Stomach (tissue), 9 donors: ENCODE measurements around the gene IL2RA. TPM values are rescaled to one million over a fixed set of nuclear protein-coding genes. Genes with fewer than 3 reads are reported as not detected.
"Not testable (repeated sequence)": the region's sequence is repeated elsewhere in the genome, so short reads cannot be mapped to it uniquely, and the experiment has no call there.

Source experiments
- DNase-seq, 2 donors: peaks; one replicate each; pipeline versions ENCODE4 v3.0.0 to v3.0.0-alpha.2; 2013 to 2019
- H3K27ac ChIP-seq, 5 donors: fragments of 200-600 bp in 4 of 5; sonication (generic) in 4 of 5; one replicate each; pipeline ENCODE4 v1.5.1; 2013 to 2019; ENCODE audit warnings: mild to moderate bottlenecking in 1 of 5, moderate library complexity in 1 of 5
- H3K27me3 ChIP-seq, 3 donors: fragments of 200-600 bp; sonication (generic); one replicate each; pipeline ENCODE4 v1.5.1; 2017 to 2019; ENCODE audit warnings: mixed run types in 1 of 3
- H3K36me3 ChIP-seq, 4 donors: fragments of 200-600 bp; sonication (generic); 1 replicate in 3 of 4; 2 replicates in 1 of 4; pipeline ENCODE4 v1.5.1; 2016 to 2019
- H3K4me1 ChIP-seq, 4 donors: fragments of 200-600 bp; sonication (generic); one replicate each; pipeline ENCODE4 v1.5.1; 2016 to 2019
- H3K4me3 ChIP-seq, 4 donors: fragments of 200-600 bp; sonication (generic) in 3 of 4; one replicate each; pipeline ENCODE4 v1.5.1; 2016 to 2019; ENCODE audit warnings: mild to moderate bottlenecking in 1 of 4
- H3K9me3 ChIP-seq, 4 donors: fragments of 200-600 bp; sonication (generic); one replicate each; pipeline ENCODE4 v1.5.1; 2016 to 2019
- CTCF ChIP-seq, 7 experiments: fragments of 450-650 bp in 4 of 7; fragments of 200-600 bp in 3 of 7; sonication (generic) in 3 of 7; IDR thresholded peaks; one replicate each; pipeline ENCODE4 v1.5.1; 2016 to 2019; ENCODE audit warnings: antibody characterized with exemption in 7 of 7, control low read depth in 2 of 7, mild to moderate bottlenecking in 1 of 7
- EP300 ChIP-seq: sonication (generic); formaldehyde crosslinking; IDR thresholded peaks from one replicate; pipeline ENCODE4 v1.6.1; 2017; ENCODE audit warnings: antibody characterized with exemption
- POLR2A ChIP-seq, 4 donors: fragments of 450-650 bp; IDR thresholded peaks; one replicate each; pipeline ENCODE4 v1.6.1; 2016; ENCODE audit warnings: antibody characterized with exemption in 4 of 4, control low read depth in 2 of 4, mild to moderate bottlenecking in 1 of 4, moderate library complexity in 1 of 4
- POLR2AphosphoS5 ChIP-seq, 3 donors: sonication (generic); formaldehyde crosslinking; IDR thresholded peaks; one replicate each; pipeline ENCODE4 v1.6.1; 2016; ENCODE audit warnings: antibody characterized with exemption in 3 of 3
- WGBS, 5 donors: extraction: QIAGEN DNeasy Blood & Tissue Kit in 3 of 5; methylation state at CpG; one replicate each; pipeline versions ENCODE4 v1.1.5 to v1.1.7; 2013 to 2018; 5-methylcytosine and 5-hydroxymethylcytosine counted together
- intact Hi-C: fragments of 100-400 bp; cut with DNase I; formaldehyde crosslinking; loops from one replicate; pipeline ENCODE4 v1.15.1; 2023; ENCODE audit warnings: low total_unique reads
- polyA plus RNA-seq, 3 donors: library from polyadenylated mRNA; stranded (reverse); fragments of 200-250 nt; gene quantifications; one replicate each; pipeline ENCODE4 v1.2.3, GENCODE V29; 2013
- small RNA-seq, 4 donors: library from RNA; depleted of rRNA; stranded (forward); fragments of <200 nt; gene quantifications; one replicate each; pipeline ENCODE3, GENCODE V24; 2016
- total RNA-seq, 5 donors: library from RNA; depleted of rRNA; stranded (reverse); fragments of >200 nt; gene quantifications; one replicate each; pipeline versions ENCODE4 v1.1.0 to v1.2.3, GENCODE V29; 2014 to 2016
- donor health status: healthy with polysubstance abuse.
- donor health status: Bipolar disorder and iron deficiency.
- donor health status: healthy.

Gene IL2RA
- total and polyA plus RNA-seq, 8 donors: 0.45 to 2.3 (median 0.95) TPM; not detected in 2

GRCh38 chr10:5961405-5962100, 100.6 kb downstream of the IL2RA start:
- 92 to 97% (median 96%) methylated on average over 29 of the region's 29 CpGs for WGBS, 5 donors
- peaks cover 5 to 30% (median 19%) of the 10 kb centered on the region in 4 donors for H3K4me1 ChIP-seq
- H3K4me3 ChIP-seq: no peak overlapping the region
- H3K9me3 ChIP-seq: no peaks in the 10 kb centered on the region
- DNase-seq: no peak
- no peaks in the 10 kb centered on the region for H3K27me3 ChIP-seq
- peaks cover 14 to 96% (median 55%) of the 10 kb centered on the region in 4 donors for H3K36me3 ChIP-seq
- no peak overlapping the region for H3K27ac ChIP-seq
- no peak for TF ChIP-seq EP300
- no peak for TF ChIP-seq CTCF (IDR thresholded peaks at IDR 0.05)
- TF ChIP-seq POLR2A (IDR thresholded peaks at IDR 0.05): no peak
- TF ChIP-seq POLR2AphosphoS5 (IDR thresholded peaks at IDR 0.05): no peak
- intact Hi-C loops: no loop called here

- Histone ChIP-seq H3K4me1 (peaks cover 8 to 26% (median 19%) of the 10 kb centered on the region in 4 donors), H3K36me3 (peaks cover 14 to 98% (median 57%) of the 10 kb centered on the region in 4 donors)
- H3K4me3 ChIP-seq, DNase-seq, intact Hi-C loops, H3K9me3 ChIP-seq, H3K27ac ChIP-seq, H3K27me3 ChIP-seq: not testable (repeated sequence)
- WGBS, 5 donors: 88 to 99% (median 98%) methylated on average over 10 of the region's 10 CpGs
Observed at GRCh38 chr10:5960973-5961275, 101.2 kb downstream of the IL2RA start.

Small RNA genes lying within 50 kb of the gene (small RNA-seq; reads per million reads assigned to genes)
- gene RF00397: 0 reads per million in 4 donors

Other genes starting within 250 kb of the IL2RA start
- gene GDI2, start 248.9 kb downstream of the IL2RA start, total RNA-seq: 100 to 1,000 TPM in 4 of 5 donors, 10 to 100 TPM in 1; 63.4 to 600 (median 187) TPM
- 100 to 1,000 TPM; 104 to 180 (median 108) TPM for gene GDI2, start 248.9 kb downstream of the IL2RA start, polyA plus RNA-seq
- 100 to 1,000 TPM in 2 of 5 donors, 1 to 10 TPM in 3; 2.2 to 233 (median 8.4) TPM for gene ANKRD16, start 172.5 kb downstream of the IL2RA start, total RNA-seq
- 1 to 10 TPM; 5.1 to 8.7 (median 7.0) TPM for gene ANKRD16, start 172.5 kb downstream of the IL2RA start, polyA plus RNA-seq
- gene FBH1, start 172.1 kb downstream of the IL2RA start, total RNA-seq: 100 to 1,000 TPM in 3 of 5 donors, 10 to 100 TPM in 2; 42.6 to 192 (median 110) TPM
- gene FBH1, start 172.1 kb downstream of the IL2RA start, polyA plus RNA-seq: 10 to 100 TPM; 38.4 to 51.4 (median 40.3) TPM
- gene IL15RA, start 84.8 kb downstream of the IL2RA start, total RNA-seq: 10 to 100 TPM in 3 of 5 donors, 1 to 10 TPM in 2; 6.7 to 63.0 (median 16.1) TPM
- 10 to 100 TPM; 13.9 to 26.1 (median 15.7) TPM for gene IL15RA, start 84.8 kb downstream of the IL2RA start, polyA plus RNA-seq
- 100 to 1,000 TPM in 3 of 5 donors, 10 to 100 TPM in 2; 71.0 to 168 (median 105) TPM for gene RBM17, start 26.7 kb upstream of the IL2RA start, total RNA-seq
- 10 to 100 TPM; 41.4 to 58.5 (median 50.9) TPM for gene RBM17, start 26.7 kb upstream of the IL2RA start, polyA plus RNA-seq
- gene PFKFB3, start 140.6 kb upstream of the IL2RA start, total RNA-seq: 100 to 1,000 TPM in 1 of 5 donors, 10 to 100 TPM in 4; 18.0 to 199 (median 41.5) TPM
- gene PFKFB3, start 140.6 kb upstream of the IL2RA start, polyA plus RNA-seq: 10 to 100 TPM; 17.7 to 48.3 (median 26.6) TPM